HG02970 (cell line): Measurements from ENCODE around the gene ARID1B.

Source experiments
- ATAC-seq: cut with Tn5 transposase; IDR thresholded peaks from one replicate; pipeline ENCODE4 v1.9.1; 2021; ENCODE audit warnings: mild to moderate bottlenecking, moderate library complexity, moderate number of reproducible peaks; ENCODE audit not compliant: unreplicated experiment, low FRiP score

ARID1B gene

GRCh38 chr6:156776840-156777576 lies at the start of gene ARID1B:
TSS of gene ARID1B (plus strand) at chr6:156777378. CDS start at chr6:156777681, 303 bp downstream.
- peak; percentile 35 for ATAC-seq

GRCh38 chr6:156727715-156728385 lies 49.3 kb upstream of the ARID1B start:
- no peak for ATAC-seq

- no peak for ATAC-seq
These were observed 47.9 kb upstream of the ARID1B start for GRCh38 chr6:156729248-156729647.

- no peak for ATAC-seq
These were observed 45.8 kb upstream of the ARID1B start for GRCh38 chr6:156731396-156731795.

- ATAC-seq: no peak
These were observed 41.4 kb upstream of the ARID1B start for GRCh38 chr6:156735751-156736150.

- ATAC-seq: no peak
These were observed 36.6 kb upstream of the ARID1B start for GRCh38 chr6:156740604-156741003.

- no peak for ATAC-seq
These were observed 35.7 kb upstream of the ARID1B start for GRCh38 chr6:156741287-156742073.

- ATAC-seq: no peak
These were observed 29.5 kb upstream of the ARID1B start for GRCh38 chr6:156747715-156748114.

GRCh38 chr6:156748504-156748903 lies 28.7 kb upstream of the ARID1B start:
- ATAC-seq: no peak

- ATAC-seq: no peak
These were observed 24.4 kb upstream of the ARID1B start for GRCh38 chr6:156752666-156753301.

- no peak for ATAC-seq
These were observed 20.3 kb upstream of the ARID1B start for GRCh38 chr6:156756630-156757610.

- ATAC-seq: no peak
These were observed 19.3 kb upstream of the ARID1B start for GRCh38 chr6:156757849-156758248.

GRCh38 chr6:156760377-156760776 lies 16.8 kb upstream of the ARID1B start:
- ATAC-seq: no peak

- ATAC-seq: no peak
These were observed 14.6 kb upstream of the ARID1B start for GRCh38 chr6:156762547-156762946.

GRCh38 chr6:156765117-156765516 lies 12.1 kb upstream of the ARID1B start:
- ATAC-seq: no peak

GRCh38 chr6:156767603-156768467 lies 9.3 kb upstream of the ARID1B start:
- ATAC-seq: peak; percentile 75

- ATAC-seq: no peak
These were observed 6.1 kb upstream of the ARID1B start for GRCh38 chr6:156771047-156771446.

- no peak for ATAC-seq
These were observed 5.4 kb upstream of the ARID1B start for GRCh38 chr6:156771761-156772160.

GRCh38 chr6:156773476-156773875 lies 3.7 kb upstream of the ARID1B start:
- ATAC-seq: no peak
